GM19372 (cell line): ENCODE data around the gene C11orf87.

ENCODE experiments used
- ATAC-seq: cut with Tn5 transposase; IDR thresholded peaks from one replicate; pipeline ENCODE4 v1.9.1; 2021; ENCODE audit warnings: mild to moderate bottlenecking, low read depth, moderate library complexity; ENCODE audit not compliant: unreplicated experiment

Gene C11orf87

DNA sequence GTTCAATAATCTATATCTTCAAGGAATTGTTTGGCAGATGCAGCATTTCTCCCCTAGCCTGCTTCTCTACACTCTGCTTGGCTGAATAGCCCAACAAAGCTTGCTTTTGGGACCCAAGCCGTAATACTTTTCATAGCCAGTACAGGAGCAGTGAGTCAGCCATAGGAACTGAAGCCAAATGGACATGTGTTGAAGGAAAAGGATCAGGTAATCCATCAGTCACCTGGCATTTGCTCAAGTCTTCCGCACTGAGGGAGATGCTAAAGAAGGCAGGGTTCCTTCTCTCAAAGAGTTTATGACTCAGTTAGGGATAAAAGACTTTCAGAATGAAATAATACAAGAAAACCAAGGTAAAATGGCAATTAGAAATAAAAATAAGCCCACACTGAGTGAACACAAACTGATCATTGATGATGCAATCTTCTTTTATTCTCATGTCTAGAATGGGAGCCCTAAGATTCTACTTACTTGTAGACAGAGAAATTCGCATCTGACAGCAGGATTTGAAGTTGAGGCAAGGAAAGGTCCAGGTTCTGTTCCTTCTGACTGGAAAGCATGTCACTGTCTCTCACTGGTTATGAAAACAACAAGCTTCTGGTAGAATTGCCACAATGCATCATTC, 13.2 kb downstream of the C11orf87 start:
- no peak for ATAC-seq

DNA sequence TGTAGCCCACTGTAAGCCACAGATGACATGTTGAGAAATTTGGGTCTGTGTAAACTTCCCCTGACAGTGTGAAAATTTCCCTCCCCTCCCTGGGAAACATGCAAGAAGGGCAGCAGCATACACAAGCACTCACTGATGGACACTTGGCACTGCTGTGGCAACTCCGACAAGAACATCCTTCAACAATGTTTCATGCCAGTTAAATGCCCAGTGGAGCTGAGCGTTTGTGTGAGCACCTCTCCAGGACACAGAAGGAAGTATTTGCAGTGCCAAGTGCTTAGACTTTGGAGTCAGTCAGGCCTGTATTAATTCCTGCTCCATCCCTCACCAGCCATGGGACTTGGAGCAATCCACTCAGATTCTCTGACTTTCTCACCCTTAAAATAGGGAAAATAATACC, 17.7 kb downstream of the C11orf87 start:
- no peak for ATAC-seq

GRCh38 chr11:109443052-109443451, 21.1 kb downstream of the C11orf87 start:
- no peak for ATAC-seq

DNA sequence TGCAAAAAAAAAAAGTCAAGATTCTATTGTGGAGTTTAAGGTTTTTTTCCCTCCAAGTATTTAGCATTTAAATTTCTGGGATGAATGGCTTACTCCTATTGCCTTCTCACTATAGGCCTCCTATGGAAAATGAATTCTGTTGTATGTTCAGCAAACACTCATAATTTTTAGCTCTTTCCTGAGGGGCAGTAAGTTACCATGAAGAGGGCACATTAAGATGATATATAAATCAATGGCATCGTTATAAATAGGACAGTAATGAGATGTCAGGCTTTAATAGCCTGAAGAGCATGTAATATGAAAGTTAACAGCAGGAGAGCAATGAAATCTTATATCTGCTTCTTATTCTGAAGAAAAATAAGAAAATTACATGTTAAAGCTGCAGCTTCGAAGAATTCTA, 32.9 kb downstream of the C11orf87 start:
- no peak for ATAC-seq
